Activated gamma-delta T cell treated with Interleukin-2 at 50 U/mL for 16 hours (primary cell): ENCODE data around the gene TMBIM1.
A peak's percentile ranks its signal among the peaks of the same experiment; 100 is the strongest.
"Not testable (repeated sequence)": the region's sequence is repeated elsewhere in the genome, so short reads cannot be mapped to it uniquely, and the experiment has no call there.

Experiments used
- DNase-seq: peaks from one replicate; pipeline ENCODE4 v3.0.0-alpha.2; 2020

Gene TMBIM1

DNA sequence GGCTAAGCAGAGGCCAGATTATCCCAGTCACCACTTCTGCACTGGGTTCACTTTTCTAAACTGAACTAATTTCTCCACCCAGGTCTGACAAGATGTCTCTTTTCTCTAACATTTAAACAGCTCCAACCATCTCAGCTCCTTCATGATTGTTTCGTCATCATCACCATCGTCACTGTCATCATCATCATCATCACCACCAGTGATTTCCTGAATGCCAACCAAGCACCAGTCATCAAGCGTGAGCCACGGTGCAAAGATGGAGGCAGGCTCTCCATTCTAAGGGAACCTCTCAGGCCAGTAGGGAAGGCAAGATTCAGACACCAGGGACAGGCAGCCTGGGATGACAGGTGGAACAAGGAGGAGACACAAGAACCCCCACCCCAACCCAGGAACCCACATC lies 25.5 kb upstream of the TMBIM1 start:
- DNase-seq: no peak

GRCh38 chr2:218317303-218317630 lies 25.0 kb upstream of the TMBIM1 start:
- DNase-seq: no peak

DNA sequence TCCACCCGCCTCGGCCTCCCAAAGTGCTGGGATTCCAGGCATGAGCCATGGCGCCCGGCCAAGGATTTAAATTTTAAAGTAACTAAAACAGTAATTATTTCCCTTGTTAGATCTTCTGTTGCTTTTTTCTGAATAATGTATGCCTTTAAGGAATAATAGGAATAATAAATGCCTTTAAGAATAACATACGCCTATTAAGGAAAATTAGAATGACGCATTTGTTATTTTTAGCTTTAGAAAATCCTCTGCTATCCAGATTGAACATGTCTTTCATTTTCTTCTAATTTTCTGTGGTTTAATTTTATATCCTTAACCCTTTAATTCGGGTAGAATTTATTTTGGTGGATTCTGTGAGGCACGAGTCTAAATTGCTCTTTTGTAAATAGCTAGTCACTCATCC lies 23.1 kb upstream of the TMBIM1 start:
- no peak for DNase-seq

- DNase-seq: not testable (repeated sequence)
Measured at GRCh38 chr2:218314764-218315163, 22.5 kb upstream of the TMBIM1 start.

- DNase-seq: no peak
Measured at GRCh38 chr2:218313356-218313755, 21.1 kb upstream of the TMBIM1 start.

GRCh38 chr2:218312267-218312756 lies 20.0 kb upstream of the TMBIM1 start:
- DNase-seq: no peak

GRCh38 chr2:218311541-218312266 lies 19.4 kb upstream of the TMBIM1 start:
- not testable (repeated sequence) for DNase-seq

GRCh38 chr2:218310853-218311540 lies 18.7 kb upstream of the TMBIM1 start:
- DNase-seq: no peak

DNA sequence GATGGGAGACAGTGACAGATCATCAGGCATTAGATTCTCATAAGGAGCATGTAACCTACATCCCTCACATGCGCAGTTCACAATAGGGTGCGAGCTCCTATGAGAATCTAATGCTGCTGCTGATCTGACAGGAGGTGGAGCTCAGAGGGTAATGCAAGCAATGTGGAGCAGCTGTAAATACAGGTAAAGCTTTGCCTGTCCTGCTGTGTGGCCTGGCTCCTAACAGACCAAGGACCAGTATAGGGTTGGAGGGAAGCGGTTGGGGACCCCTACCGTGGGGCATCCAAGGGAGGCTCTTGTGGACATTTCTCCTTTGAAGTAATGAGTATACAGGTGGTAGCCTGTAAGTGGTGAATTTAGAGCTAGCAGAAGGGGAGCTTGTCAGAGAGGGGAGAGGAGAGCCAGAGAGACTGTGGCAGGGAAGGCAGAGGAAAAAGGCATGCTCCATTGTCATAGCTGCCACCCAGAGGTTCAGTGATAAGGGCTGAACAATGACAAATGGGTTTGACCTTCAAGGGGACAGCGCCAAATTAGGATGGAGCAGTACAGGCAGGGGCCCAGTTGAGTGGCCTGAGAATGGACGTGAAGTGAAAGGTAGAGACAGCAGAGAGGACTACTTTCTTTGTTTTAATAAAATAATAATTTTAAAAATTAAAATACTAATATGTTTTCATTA lies 15.2 kb upstream of the TMBIM1 start:
- no peak for DNase-seq

DNA sequence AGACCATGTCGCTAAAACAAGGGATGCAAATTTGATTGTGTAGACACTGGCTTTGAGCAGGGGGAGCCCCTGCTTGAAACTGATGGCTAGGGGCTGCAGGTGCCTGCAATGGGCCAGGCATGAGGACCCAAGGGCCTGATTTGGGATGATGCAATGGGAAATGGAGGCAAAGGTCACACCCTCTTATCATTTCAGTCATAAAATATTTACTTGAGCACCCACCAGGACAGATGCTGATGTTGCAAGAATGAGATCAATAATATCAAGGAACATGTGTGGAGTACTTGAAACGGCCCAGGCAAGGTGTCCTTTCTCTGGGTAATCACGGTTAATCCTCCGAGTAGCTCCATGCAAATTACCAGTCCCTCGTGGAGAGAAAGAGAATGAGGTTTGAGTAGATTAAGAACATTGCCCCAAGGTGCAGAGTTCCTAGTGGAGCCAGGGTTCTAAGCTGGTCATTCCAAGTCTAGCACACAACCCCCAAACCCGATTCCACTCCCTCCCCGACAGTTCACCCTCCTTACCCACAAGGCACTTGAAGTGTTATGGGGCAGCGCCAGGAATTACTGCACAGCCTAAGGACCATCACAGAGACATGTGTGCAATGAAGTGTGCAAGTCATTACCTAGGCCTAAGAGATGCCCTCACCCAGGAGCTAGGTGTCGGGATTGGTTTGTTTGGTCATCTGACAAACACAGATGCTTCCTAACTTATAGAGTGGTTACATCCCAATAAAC lies 14.0 kb upstream of the TMBIM1 start:
- no peak for DNase-seq

GRCh38 chr2:218305383-218305782 lies 13.1 kb upstream of the TMBIM1 start:
- DNase-seq: no peak

- peak; percentile 90 for DNase-seq
Measured at GRCh38 chr2:218301176-218301819, 9.0 kb upstream of the TMBIM1 start.

DNA sequence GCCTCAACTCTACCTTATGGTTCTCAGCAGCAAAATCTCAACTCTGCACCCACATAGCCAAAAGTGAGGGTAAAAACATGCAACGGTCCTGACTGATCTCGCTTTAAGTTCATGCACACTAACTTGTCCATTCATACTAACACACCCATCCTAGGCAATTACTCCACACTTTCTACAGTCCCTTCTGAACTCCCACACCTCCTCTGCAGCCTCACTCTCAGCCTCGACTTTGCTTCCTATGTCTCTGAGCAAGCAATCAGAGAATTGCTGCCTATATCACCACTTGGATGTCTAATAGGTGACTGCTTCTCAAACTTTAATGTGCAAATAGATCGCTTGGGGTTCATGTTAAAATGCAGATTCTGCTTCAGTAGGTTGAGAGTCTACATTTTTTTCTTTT lies 7.8 kb upstream of the TMBIM1 start:
- DNase-seq: no peak

DNA sequence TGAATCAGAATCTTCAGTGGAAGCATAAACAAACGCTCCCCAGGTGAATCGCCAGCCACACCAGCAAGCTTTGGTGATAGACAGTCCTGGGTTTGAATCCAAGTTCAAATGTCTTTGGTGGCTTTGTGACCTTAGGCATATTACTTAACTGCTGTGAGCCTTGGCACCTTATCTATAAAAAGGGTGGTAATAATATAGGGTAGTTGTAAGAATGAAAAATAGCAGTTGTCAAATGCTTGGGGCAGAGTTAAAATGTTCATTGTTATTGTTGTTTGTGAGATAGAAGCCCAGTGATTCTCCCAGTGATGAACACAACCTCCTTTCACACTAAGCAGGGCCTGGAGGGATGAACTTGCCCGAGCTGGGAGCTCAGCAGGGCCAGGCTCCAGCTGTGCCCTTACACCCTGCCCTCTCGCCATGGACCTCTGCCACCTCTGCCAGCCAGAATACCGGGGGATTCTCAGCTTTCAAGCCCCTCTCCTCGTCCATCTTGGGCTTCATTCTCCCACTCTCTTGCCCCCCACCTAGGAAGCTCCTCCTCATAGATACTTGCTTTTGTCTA lies 6.1 kb upstream of the TMBIM1 start:
- DNase-seq: no peak

- DNase-seq: no peak
Measured at GRCh38 chr2:218296847-218297246, 4.5 kb upstream of the TMBIM1 start.

DNA sequence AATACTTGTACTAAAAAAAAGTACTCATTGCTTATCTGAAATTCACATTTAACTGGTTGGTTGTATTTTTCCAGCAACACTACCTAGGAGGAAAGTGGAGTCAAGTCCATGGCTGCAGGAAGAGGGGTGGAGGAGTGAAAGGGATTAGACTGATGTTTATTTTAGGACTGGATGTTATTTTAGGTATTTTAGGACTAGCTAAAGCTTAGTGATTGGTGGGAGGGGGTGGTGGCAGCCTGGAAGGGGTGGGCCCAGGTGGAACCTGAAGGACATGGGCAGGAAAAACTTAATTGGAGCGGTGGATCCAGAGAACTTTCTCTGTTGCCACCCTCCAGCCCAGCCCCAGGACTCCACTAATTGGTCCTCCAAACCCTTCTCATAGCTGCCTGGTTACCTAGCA lies 3.9 kb upstream of the TMBIM1 start:
- DNase-seq: no peak

GRCh38 chr2:218295029-218295428 lies 2.7 kb upstream of the TMBIM1 start:
- no peak for DNase-seq

DNA sequence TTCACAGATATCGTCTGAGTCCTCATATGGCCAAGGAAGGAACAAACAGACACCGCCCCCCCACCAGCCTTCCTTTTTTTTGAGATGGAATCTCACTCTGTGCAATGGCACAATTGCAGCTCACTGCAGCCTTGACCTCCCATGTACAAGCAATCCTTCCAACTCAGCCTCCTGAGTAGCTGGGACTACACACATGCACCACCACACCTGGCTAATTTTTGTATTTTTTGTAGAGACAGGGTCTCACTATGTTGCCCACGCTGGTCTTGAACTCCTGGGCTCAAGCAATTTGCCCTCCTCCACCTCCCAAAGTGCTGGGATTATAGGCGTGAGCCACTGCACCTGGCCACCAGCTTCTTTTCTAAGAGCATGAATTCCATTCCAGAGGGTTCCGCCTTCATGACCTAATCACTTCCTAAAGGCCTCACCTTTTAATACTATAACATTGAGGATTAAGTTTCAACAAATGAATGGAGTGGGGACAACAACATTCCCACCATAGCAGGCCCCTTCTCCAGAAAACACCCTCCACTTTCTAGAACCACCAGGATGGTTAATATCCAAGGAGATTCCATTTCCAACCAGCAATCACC lies 2.2 kb upstream of the TMBIM1 start:
- no peak for DNase-seq

GRCh38 chr2:218293715-218294429 lies 1.6 kb upstream of the TMBIM1 start:
- no peak for DNase-seq

DNA sequence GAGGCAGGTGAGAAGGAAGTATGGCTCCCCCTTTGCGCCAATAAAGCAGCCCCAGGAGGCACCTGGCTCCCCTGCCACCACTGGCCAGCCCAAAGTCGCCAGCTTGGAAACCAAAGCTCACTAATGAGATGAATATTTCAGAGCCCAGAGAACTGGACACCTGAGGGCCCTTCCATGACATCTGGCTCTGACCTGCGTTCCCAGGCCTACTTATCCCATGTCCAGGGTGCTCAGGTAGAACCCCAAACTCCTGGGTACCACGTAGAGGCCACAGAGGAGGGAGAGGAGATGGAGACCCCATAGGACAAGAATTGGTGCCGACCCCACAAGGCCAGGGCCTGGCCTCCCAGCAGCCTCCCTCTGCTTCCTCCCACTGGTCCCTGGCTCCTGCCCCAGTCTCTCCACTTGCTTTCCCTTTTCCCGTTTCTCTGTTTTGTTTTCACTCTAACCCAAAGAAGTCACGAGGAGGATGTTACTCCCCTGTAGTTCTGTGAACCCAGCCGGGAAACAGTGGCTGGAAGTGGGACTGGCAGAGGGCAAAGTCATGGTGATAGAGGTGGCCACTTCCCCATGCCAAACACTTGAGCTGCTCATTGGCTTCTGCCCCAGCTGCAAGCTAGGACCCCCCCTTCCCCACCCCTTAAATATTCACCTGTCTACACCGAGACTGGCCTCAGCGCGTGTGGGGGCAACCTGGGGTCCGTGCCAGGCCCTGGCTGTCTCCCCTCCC lies 820 bp downstream of the TMBIM1 start:
- no peak for DNase-seq
